HG03457 (cell line): ENCODE measurements around the gene ORAI2.
"Not testable (repeated sequence)": the region's sequence is repeated elsewhere in the genome, so short reads cannot be mapped to it uniquely, and the experiment has no call there.

Source experiments
- ATAC-seq: cut with Tn5 transposase; IDR thresholded peaks from one replicate; pipeline ENCODE4 v1.9.1; 2021; ENCODE audit warnings: moderate number of reproducible peaks; ENCODE audit not compliant: unreplicated experiment

ORAI2 gene

DNA sequence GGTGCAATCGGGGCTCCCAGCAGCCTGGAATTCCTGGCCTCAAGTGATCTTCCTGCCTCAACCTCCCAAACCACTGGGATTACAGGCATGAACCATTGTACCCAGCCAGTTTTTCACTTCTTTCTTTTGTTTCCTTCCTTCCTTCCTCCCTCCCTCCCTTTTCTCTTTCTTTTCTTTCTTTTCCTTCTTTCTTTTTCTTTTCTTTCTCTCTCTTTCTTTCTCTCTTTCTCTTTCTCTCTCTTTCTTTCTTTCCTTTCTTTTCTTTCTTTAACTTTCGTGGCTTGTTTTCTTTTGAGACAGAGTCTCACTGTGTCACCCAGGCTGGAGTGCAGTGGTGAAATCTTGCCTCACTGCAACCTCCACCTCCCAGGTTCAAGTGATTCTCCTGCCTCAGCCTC, 12.3 kb downstream of the ORAI2 start:
- no peak for ATAC-seq

DNA sequence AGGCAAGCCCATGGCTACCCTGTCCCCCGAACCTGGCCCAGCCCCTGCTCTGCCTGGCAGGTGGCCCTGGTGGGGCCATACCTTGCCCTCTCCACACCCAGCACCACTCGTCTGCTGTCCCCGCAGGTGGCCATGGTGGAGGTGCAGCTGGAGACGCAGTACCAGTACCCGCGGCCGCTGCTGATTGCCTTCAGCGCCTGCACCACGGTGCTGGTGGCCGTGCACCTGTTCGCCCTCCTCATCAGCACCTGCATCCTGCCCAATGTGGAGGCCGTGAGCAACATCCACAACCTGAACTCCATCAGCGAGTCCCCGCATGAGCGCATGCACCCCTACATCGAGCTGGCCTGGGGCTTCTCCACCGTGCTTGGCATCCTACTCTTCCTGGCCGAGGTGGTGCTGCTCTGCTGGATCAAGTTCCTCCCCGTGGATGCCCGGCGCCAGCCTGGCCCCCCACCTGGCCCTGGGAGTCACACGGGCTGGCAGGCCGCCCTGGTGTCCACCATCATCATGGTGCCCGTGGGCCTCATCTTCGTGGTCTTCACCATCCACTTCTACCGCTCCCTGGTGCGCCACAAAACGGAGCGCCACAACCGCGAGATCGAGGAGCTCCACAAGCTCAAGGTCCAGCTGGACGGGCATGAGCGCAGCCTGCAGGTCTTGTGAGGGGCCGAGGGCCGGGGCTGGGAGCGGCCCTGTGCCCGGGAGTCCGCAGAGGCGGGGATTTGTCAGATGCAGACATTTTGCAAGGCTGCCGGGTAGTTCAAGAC, 13.2 kb downstream of the ORAI2 start:
- no peak for ATAC-seq

DNA sequence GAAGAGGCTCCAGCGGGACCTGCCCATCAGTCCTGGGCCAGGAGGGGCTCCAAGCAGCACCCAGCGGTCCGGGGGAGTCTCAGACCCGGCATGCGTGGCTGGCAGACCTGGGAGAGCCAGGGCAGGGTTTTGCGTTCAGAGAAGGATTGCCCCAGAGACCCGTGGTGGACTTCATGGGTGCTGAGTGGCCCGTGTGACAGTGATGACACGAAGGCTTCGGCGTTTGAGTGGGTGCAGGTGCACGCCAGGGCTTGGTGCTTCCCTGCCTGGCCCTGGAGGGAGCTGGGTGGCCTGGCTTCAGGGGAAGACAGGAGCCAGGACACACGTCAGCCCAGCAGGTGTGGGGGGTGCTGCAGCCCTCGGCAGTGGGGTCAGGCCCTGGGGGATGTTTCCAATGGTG, 13.9 kb downstream of the ORAI2 start:
- ATAC-seq: no peak

GRCh38 chr7:102449136-102449535, 15.8 kb downstream of the ORAI2 start:
- ATAC-seq: no peak

GRCh38 chr7:102450242-102450641, 16.9 kb downstream of the ORAI2 start:
- ATAC-seq: peak; percentile 46

DNA sequence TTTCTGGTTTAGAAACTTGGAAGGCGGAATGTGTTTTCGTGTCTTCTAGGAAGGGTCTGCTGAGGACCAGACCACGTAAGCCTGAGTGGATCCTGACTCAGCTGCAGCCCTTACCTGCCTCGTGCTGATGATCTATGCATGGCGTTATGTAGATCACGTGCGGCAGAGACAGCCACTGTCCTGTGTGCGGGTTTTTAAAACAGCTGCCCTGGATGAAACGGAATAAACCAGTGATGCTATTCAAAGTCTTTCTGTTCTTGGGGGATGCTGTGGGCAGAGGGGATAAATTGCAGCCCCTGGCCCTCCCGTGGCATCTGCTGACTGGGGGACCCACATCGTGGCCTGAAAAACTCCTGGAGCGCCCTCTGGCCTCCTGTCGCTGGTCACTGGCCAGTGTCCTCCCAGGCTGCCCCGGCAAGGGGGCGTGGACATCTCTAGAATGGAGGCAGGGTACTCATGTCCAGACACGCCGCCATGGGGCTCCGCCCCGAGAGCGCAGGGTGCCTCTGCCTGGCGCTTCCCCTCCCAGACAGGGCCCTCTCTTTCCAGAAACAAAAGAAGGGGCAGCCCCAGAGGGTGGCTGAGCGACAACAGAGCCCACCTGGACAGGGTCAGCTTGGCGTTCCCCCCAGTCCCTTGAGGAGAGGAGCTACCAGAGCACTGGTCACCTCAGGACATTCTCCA, 18.1 kb downstream of the ORAI2 start:
- ATAC-seq: no peak

DNA sequence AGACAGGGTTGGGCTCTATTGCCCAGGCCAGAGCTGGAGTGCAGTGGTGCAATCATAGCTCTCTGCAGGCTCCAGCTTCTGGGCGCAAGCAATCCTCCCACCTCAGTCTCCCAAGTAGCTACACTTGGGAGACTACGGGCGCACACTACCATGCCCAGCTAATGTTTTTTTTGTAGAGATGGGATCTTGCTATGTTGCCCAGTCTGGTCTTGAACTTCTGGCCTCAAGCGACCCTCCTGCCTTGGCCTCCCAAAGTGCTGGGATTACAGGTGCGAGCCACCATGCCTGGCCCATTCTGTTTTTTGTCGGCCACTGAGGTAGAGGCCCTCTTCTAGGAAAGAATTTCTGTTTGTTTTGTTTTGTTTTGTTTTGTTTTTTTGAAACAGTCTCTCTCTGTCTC, 19.1 kb downstream of the ORAI2 start:
- ATAC-seq: no peak

GRCh38 chr7:102453319-102453718, 19.9 kb downstream of the ORAI2 start:
- ATAC-seq: no peak

DNA sequence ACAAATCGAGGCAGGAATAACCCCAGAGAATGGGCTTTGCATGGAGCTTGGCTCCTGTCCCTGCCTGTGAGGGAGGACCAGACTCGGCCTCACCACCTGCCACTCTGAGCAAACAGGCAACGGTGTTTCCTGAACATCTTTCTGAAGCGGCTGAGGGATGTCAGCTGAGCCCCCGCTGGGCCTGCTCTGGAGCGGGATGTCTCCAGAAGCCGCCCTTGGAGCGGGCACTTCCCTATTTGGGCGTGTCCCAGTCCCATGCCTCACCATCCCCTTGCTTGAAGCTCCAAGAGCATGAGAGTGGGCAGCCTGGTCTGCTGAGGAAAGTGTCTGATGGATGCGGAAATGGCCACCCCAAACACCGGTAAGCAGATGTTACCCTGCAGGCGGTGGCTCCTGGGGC, 21.1 kb downstream of the ORAI2 start:
- ATAC-seq: no peak

DNA sequence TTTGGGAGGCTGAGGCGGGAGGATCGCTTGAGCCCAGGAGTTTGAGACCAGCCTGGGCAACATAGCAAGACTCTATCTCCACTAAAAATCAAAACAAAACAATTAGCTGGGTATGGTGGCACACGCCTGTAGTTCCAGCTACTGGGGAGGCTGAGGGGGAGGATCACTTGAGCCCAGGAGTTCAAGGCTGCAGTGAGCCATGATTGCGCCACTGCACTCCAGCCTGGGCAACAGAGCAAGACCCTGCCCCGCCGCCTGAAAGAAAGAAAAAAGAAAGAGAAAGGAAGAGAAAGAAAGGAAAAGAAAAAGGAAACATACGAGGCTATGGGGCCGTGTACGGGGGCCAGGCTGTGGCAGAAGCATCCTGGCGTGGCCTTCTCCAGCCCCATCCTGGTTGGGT, 21.6 kb downstream of the ORAI2 start:
- ATAC-seq: not testable (repeated sequence)

DNA sequence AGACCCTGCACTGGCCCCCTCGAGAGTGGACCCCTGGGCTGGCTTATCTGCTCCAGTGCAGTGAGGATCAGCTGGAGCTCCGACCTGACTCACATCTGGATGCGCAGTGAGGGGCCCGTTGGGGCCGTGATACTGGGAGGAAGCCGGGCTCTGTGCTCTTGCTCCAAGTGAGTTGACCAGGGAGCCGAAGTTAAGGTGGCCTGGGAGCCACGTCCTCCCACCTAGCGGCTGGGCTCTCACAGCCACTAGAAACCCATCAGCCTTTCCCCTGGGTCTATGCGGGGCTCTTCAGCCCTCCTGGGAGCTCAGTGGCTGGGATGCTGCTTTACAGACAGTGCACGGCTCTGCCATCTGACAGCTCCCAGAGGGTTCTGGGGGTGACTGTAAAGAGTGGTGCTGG, 22.2 kb downstream of the ORAI2 start:
- no peak for ATAC-seq

DNA sequence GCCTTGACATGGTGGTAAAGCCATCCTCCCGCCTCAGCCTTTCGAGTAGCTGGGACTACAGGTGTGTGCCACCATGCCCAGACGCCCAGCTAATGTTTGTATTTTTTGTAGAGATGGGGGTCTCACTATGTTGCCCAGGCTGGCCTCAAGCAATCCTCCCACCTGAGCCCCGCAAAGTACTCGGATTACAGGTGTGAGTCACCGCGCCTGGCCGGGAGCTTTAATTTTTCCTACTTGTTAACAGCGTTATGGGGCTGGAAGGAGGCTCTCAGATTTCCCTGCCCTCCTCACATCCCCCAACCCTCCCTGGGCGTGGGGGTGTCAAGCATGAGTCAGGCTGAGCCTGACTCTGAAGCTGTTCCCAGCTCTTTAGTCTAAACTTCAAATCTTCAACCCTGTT, 23.0 kb downstream of the ORAI2 start:
- ATAC-seq: no peak

DNA sequence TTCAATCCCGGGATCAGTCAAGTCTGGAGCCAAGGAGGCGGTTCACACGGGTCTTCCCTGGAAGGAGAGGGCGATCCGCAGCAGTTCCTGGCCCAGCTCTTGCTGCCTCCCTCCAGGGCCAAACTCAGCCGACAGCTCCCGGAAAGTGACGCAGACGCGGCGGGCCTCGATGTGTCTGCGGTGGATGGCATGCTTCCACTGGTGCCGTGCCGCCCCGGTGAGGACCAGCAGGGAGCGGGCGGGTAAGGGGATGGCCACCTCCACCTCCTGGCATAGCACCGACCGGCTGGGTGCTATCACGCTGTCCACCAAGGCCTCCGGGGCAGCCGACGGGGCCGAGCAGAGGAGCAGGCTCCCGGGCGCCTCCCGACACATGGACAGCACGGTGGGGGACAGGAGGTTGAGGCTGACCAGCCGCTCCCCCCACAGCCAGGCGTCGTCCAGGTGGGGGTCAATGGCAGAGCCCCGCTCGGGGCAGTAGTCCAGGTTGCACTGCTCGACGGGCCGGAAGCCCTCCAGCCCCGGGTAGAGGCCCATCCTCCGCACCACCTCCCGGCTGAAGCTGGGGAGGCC, 24.1 kb downstream of the ORAI2 start:
- no peak for ATAC-seq

- ATAC-seq: no peak
Observed at GRCh38 chr7:102459221-102459844, 26.0 kb downstream of the ORAI2 start.

DNA sequence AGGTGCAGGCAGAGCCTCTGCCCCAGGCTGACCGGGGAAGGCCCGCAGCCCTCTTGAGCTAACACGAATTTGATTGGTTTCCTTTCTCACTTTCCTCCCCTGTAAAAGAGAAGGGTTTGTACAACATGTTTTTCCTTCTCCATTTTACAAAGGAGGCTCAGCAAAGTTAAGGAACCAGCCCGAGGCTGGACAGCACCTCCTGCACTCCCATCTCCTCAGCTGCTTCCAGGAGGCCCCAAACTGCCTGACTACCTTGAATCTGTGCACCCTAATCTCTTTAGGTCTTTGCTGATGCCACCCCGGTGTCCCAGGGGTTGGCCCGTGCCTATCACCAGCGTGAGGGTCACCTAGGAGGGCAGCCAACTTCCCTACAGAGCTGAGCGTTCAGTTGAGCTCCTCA, 27.1 kb downstream of the ORAI2 start:
- no peak for ATAC-seq

DNA sequence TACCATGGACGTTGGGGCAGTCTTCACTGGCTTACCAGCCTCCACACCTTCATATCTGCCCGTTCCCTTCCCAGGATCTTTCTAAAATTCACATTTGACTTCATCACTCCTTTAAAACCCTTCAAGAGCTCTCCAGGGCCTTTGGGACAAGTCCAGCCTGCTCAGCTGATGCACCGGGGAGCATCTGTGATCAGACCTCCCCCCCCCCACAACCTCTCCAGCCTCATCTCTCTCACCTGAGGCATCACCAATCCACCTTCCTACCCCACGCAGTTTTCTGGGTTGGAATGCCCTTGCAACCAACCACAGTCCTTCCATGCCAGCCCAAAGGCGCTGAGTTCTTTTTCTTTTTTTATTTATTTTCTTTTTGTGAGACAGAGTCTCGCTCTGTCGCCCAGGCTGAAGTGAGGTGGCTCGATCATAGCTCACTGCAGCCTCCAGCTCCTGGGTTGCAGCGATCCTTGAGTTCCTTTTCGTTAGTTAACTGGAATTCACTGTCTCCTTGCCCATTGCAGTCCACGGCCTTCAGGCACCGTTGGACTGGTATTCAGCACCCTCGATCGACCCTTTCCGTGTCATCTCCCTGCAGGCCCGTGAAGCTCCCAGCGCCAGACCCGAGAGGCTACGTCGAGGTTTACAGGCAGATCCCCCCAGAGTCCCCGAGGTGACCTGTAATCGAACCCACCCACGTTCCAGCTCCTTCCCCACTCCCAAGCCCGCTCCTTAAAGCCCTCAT, 30.6 kb downstream of the ORAI2 start:
- no peak for ATAC-seq

GRCh38 chr7:102464577-102465280, 31.4 kb downstream of the ORAI2 start, which contains the start of the genes ALKBH4 and LRWD1:
TSS of gene ALKBH4 (minus strand) at chr7:102464863. CDS start at chr7:102464836, 27 bp downstream.
TSS of gene LRWD1 (plus strand) at chr7:102464984. CDS start at chr7:102465081, 97 bp downstream.
- peak; percentile 80 for ATAC-seq

DNA sequence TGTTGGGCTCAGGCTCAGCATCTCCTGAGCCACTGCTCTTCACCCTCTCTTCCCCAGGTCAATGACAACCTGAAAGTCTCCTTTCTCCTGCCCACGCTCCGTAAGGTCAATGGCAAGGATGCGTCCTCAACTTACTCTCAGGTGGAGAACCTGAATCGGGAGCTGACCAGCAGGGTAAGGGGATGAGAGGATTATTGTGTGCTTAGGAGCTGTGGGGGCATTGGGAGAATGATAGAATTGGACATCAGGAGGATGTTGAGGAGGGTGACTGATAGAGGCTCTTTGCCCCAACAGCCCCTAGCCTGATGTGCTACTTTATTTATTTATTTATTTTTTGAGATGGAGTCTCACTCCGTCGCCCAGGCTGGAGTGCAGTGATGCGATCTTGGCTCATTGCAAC, 32.7 kb downstream of the ORAI2 start:
- no peak for ATAC-seq

- no peak for ATAC-seq
Observed at GRCh38 chr7:102467581-102468477, 34.5 kb downstream of the ORAI2 start.
